NCI-H1436 treated with DMSO at 0.1 percent for 48 hours (cell line): ENCODE measurements around the gene LYRM7.
A peak's percentile ranks its signal among the peaks of the same experiment; 100 is the strongest.
"Not testable (repeated sequence)": the region's sequence is repeated elsewhere in the genome, so short reads cannot be mapped to it uniquely, and the experiment has no call there.

Experiments
- DNase-seq: peaks from one replicate; lab custom pipeline; 2025; lab: John Stamatoyannopoulos, UW

LYRM7 gene

DNA sequence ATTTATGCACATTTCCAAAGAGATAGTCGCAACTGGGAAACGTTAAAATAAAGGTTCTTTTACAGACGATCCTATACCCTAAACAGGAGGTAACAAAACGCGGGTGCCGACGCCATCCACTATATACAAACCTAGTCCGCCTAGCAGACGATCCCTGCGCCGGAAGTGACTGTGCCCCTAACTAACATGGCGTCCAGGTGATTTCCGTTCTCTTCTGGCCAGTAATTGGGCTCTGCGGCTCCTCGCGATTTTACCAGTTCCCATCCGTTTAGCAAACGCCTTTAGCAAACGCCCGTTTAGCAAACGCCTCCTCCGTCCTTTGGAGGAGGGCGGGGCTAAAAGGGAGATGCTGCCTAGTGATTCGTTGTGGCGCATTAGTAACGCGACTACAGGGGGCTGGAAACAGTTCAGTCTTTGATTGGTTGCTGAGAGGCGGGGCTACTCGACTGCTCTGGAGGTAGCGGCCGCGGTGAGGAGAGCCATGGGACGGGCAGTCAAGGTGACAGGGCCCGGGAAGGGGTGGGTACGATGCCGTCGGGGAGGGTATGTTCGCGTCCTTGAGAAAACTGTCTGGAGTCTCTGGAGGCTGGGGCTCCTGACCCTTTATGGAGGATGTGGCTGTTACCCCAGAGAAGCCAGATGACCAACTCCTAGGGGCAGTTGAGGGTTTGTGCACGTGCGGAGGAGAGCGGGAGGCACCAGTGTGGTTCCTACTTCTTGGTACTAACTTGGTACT lies at the start of gene LYRM7:
LYRM7 (plus strand) TSS at position 405 of the 736 bp plus-strand sequence; CDS start at position 482, 77 bp downstream.
- peak; percentile 99 for DNase-seq

DNA sequence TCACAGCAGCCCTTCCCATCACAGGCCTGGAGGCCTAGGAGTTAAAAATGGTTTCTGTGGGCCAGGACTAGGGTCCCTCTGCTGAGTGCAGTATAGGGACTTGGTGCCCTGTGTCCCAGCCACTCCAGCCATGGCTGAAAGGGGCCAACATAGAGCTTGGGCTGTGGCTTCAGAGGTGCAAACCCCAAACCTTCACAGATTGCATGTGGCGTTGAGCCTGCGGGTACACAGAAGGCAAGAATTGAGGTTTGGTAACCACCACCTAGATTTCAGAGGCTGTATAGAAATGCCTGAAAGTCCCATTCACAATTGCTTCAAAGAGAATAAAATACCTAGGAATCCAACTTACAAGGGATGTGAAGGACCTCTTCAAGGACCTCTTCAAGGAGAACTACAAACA lies 43.5 kb upstream of the LYRM7 start:
- not testable (repeated sequence) for DNase-seq

DNA sequence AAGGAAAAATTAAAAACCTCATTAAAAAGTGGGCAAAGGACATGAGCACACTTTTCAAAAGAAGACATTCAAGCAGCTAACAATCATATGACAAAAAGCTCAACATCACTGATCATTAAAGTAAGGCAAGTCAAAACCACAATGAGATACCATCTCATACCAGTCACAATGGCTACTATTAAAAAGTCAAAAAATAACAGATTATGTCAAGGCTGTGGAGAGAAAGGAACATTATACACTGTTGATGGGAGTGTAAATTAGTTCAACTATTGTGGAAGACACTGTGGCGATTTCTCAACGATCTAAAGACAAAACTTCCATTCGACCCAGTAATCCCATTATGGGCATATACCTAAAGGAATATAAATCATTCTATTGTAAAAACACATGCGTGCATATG lies 41.4 kb upstream of the LYRM7 start:
- no peak for DNase-seq

DNA sequence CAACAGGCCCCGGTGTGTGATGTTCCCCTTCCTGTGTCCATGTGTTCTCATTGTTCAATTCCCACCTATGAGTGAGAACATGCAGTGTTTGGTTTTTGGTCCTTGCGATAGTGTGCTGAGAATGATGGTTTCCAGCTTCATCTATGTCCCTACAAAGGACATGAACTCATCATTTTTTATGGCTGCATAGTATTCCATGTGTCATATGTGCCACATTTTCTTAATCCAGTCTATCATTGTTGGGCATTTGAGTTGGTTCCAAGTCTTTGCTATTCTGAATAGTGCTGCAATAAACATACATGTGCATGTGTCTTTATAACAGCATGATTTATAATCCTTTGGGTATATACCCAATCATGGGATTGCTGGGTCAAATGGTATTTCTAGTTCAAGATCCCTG lies 37.7 kb upstream of the LYRM7 start:
- not testable (repeated sequence) for DNase-seq

DNA sequence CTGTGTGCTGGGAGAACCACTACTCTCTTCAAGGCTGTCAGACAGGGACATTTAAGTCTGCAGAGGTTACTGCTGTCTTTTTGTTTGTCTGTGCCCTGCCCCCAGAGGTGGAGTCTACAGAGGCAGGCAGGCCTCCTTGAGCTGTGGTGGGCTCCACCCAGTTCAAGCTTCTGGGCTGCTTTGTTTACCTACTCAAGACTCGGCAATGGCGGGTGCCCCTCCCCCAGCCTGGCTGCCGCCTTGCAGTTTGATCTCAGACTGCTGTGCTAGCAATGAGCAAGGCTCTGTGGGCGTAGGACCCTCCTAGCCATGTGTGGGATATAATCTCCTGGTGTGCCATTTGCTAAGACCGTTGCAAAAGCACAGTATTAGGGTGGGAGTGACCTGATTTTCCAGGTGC lies 32.3 kb upstream of the LYRM7 start:
- not testable (repeated sequence) for DNase-seq

DNA sequence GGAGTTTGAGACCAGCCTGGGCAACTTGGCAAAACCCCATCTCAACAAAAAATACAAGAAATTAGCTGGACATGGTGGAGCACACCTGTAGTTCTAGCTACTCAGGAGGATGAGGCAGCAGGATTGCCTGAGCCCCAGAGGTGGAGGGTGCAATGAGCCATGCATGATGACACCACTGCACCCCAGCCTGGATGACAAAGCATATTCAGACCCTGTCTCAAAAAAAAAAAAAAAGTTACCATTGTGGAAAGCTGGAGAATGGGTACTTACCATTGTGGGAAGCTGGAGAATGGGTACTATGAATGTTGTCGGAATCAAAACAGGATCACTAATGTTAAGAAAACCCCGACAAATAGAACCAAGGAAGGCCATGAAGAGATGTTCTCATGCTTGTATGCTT lies 31.4 kb upstream of the LYRM7 start:
- no peak for DNase-seq

DNA sequence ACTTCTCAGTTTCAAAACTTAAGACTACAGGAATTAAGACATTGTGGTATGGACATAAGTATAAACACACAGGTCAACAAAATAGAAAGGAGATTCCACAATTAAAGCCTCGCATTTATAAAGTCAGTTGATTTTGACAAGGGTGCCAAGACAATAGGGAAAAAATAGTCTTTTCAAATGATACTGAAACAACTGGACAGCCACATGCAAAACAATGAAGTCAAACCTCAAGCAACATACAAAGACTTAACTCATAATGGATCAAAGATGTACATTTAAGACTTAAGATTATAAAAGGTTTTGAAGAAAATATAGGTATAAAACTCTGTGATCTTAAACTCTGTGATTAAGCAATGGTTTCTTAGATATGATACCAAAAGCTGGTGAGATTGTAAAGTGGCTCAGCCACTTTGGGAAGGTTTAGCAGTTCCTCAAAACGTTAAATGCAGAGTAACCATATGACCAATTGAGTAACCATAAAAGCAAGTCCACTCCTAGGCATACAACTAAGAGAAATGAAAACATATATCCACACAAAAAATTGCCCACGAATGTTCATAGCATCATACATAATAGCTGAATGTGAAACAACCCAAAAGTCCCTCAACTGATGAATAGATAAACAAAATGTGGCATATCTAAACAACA lies 27.6 kb upstream of the LYRM7 start:
- DNase-seq = no peak

DNA sequence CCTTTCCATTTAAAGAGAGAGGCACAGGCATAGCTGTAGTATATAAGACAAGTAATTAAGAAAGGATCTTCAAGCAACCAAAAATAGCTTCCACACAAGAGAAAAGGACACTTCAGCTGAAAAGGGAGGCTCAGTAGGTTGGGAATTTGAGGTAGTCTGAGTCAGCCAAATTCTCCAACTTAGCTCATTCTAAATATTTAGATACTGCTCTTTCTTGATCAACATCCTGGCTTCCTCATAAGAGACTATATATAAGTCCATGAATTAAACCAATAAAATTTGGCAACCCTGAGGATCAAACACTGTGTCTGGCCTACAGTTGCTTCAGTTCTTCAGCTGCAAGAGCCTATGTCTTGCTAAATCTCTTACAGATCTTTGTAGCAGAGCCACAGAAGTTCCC lies 23.5 kb upstream of the LYRM7 start:
- no peak for DNase-seq

DNA sequence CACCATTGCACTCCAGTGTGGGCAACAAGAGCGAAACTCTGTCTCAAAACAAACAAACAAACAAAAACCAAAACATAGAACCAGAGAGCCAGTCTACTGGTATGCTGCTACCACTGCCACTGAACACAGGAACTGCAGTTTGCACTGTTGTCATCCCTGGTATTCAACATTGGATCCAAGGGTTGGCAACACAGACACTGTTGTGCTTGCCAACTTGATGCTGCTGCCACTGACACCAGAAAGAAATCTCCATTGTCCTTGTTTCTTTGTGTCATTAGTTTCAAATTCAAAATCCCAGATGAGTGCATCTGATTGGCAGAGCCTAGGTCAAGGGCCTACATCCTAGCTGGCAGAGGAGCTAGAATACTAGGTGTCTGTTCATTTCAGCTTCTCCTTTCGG lies 21.9 kb upstream of the LYRM7 start:
- no peak for DNase-seq

DNA sequence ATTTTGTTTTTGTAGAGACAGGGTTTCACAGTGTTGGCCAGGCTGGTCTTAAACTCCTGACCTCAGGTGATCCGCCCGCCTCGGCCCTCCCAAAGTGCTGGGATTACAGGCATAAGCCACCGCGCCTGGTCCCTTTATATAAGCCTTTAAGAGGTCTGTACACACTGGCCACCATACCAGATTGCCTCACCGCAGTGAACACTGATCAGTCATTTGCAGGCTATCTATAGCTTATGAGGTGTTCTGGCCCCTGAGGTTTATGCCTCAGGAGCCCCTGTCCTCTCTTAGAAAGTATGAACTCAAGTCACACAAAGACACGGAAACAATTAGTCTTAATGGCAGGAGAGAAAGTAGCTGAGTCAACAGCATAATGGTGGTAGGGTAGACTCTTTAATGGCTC lies 20.3 kb upstream of the LYRM7 start:
- no peak for DNase-seq

DNA sequence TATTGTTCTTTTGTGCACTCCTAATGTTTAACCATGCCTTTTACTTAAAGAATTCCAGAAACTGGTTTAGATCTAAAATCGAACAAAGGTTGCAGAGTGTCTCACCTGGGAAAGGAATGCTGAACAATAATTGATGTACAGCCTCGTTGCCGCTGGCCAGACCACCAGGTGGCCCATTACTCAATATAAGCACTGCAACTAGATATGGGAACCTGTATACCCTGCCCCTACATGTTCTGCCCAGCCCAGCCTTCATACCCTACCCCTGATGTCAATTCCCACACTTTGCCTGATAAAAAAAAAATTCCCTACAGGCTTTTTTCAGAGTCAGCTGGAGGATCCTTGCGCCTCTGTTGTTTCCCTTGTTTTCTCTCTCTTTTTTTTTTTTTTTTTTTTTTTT lies 19.5 kb upstream of the LYRM7 start:
- no peak for DNase-seq

DNA sequence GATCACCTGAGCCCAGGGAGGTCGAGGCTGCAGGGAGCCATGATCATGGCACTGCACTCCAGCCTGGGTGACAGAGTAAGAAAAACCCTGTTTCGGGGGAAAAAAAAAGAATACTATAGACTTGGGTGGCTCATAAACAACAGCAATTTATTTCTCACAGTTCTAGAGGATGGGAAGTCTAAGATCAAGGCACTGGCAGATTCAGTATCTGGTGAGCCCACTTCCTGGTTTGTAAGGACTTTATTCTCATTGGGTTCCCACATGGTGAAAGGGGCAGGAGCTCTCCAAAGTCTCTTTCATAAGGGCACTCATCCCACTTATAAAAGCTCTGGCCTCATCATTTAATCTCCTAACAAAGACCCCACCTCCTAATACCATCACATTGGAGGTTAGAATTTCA lies 14.4 kb upstream of the LYRM7 start:
- DNase-seq = no peak

DNA sequence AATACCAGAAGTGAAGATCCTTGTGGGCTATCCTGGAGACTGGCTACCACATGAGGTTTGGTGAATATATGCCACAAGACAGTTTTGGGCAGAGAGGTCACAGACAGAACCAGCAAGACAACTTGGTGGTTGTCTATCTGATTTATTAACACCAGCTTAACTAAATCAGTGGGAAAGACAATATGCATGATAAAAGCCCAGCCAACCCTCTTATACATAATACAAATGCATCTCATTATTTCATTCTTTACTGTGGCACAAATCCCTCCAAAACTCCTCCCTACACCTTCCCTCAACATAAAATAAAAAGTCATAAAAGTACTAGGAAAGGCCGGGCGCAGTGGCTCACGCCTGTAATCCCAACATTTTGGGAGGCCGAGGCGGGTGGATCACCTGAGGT lies 13.8 kb upstream of the LYRM7 start:
- no peak for DNase-seq

DNA sequence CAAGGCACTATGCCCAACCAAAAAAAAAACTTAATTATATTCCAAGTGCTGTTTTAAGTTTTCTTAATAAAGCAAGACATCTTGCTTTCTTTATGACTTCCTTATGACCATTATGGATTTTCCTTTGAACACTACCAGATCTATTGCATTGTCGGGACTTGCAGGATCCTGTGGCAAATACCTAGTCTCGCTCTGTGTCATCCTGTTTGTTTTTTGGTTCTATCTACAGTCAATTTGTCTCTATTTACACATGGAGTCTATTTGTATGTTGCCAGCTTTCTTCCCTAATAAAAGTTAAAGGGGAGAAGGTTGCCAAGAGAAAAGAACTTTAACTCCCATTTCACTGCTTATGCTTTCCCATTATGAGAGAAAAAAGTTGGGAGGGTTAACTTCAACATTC lies 10.6 kb upstream of the LYRM7 start:
- DNase-seq = no peak

DNA sequence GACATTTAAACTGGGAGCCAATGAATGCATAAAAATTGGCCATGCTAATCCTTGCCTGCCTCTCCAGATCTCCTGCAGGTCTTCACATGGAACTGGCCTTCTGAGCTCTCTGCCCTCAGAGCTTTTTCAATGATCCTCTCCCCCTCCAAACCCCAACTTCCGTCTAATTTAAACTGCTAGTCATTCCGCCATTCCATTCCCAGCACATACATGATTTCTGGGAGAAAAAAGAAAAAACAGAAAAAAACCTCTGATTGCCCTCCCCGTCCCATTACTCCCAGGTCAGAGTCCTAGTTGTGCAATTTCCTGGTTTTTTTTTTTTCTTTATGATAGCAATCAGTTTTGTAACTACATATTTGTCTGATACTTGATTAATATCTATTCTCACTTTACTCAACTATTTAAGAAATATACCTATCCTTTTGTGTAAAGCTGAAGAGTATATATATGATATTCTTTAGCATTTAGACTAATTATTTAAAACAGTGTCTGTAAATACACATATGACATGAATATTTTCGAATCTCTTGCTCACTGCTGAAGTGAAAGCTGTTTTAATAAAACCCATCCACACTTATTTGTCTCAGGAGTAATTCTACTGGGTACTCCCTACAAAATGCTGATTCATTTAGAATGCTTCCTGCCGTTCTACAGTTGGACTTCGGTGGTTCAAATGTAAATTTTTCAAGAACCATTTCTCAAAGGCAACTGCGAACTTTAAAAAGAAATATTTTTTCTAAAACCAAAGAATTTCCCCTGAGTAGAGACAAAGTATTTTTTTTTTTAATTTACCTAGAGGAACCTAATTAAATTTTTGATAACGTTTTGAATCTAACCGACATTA lies 7.2 kb upstream of the LYRM7 start:
- DNase-seq = no peak

DNA sequence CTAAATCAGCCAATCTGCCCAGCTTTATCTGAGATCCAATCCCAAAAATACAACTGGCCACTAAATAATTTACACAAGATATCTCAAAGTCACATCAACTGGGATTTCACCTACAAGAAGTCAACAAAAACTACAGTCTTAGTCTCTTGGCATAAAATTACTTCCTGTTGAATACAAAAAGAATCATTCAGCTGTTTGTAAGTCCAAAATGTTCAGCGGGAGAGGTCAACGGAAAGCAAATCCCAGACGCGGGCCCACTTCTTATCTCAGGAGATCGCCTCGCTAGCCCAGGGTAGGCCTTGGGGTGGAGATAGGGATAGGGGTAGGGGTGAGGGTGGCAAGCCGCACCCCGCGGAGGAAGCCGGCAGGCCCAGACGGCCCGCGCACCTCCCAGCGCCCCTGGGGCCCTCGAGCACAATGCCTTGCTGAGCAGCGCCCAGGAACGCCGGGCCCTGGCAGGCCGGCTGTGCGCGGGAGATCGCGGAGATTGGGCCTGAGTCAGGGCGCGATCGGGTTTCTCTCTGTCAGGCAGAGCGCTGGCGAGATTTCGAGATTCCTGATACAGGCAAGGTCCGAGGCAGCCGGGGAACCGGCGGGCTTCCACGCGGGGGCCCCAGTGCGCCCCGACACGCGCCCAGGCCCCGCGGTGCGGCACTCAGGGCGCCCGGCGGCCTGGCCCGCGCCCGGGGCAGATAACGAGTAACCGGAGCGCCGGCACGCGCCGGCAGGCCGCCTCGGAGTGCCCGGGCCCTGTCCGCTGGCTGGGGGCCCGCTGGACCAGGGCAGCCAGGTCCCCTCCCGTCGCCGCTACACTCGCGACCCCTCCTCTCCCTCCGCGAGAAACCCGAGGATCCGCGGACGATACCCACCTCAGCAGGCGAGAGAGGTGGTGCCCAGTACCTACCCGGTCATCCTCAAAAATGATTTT lies 6.3 kb upstream of the LYRM7 start:
- DNase-seq = no peak

DNA sequence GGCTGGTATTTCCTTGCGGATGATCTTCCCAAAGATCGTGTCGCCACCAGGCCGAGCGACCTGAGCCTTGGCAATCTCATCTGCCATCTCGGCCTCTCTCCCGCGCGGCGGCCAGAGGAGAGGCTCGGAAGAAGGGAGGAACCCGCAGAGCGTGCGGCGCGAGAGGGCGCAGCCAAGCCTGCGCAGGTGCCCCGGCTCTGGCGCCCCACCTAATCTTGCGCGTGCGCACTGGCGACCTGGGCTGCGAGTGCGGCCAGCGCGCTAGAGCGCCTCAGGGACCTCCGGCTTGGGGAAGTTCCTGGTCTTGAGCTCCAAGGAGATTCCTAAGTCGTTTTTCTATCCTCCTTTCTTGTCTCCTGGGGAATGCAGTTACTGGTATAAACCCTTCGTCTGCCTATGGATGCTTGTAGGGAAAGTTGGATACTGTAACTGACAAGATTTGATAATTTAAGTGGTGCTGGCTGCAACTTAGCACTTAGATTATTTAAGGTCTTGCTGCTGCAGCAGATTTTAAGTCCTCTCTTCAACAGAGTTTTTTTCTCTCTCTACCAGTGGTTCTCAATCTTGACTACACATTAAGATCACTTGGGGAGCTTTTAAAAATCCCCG lies 5.5 kb upstream of the LYRM7 start, which contains the start of gene HINT1:
HINT1 (minus strand) TSS at position 138 of the 609 bp plus-strand sequence; CDS start at position 87, 51 bp downstream.
- peak; percentile 67 for DNase-seq

DNA sequence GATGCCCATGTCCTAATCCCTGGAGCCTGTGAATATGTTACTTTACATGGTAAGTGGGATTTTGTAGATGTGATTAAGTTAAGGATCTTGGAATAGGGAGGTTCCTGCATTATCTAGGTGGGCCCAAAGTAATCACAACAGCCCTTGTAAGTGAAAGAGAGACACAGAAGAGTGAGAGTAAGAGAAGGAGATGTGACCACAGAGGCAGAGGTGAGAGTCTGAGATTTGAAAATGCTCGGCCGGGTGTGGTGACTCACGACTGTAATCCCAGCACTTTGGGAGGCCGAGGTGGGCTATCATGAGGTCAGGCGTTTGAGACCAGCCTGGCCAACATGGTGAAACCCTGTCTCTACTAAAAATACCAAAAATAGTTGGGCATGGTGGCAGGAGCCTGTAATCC lies 3.1 kb upstream of the LYRM7 start:
- no peak for DNase-seq

DNA sequence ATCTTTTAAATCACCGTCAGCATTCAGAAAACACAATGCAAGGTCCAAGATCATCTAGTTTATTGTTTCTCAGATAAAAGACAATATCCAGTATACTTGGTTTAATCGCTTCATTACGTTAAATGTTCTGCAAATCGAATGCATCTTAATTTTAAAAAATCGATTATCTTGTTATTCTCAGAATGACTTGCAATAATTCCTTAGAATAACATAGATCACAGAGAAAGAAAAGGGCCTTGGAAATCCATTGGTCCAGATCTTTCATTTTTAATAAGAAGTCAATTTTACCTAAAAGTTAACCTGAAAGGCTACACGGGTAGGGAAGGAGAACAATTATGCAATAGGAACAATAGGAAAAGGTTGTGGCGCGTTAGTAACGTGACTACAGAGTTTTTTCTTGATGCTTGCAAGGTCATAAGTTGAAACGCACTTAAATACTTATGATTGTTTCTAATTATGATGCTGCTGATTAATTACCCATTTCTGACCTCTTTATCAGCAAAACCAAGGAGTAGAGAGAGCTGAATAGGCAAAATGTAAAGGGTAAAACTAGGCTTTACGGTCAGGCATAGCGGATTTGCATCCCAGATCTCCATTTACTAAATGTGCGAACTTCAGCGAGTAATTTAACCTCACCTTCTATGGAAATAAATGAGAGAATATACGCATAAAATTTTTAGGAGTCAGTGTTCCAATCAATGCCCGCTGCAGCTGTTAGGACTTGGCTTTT lies 769 bp upstream of the LYRM7 start:
- DNase-seq = no peak

DNA sequence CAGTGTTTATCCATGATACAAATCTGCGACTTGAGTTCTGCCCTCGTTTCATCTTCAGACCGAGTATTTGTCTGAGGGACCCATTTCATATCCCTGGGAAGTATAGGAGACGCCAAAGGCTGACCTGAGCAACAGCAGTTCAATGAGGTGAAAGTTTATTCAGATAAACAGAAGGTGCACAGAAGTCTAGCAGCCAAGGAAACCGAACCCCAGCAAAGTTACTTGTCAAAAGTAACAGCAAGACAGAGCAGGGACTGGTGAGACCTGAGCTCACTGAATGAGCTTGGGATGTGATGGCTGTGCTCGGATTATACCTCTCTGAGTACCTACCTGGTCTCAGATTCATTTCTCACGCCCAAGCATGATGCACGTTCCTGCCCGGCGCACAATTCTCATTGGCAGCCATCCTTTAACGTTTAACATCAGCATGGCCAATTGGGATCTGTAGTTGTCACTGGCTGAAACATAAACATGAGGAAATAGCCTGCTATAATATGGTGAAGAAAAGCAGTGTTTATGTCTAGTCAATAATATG lies 599 bp downstream of the LYRM7 start:
- DNase-seq = no peak
